Measurements from ENCODE around the gene YTHDF2.

GRCh38 chr1:28800324-28800723, 63.6 kb downstream of the YTHDF2 start:
- TF ChIP-seq CTCF (IDR thresholded peaks at IDR 0.05 in 2 of 3, conservative IDR thresholded peaks at IDR 0.05 in 1 of 3; ENCODE audit: borderline replicate concordance in 1 of 3, insufficient read depth in 1 of 3, low read depth in 2 of 3, low read length in 2 of 3) (no peak), TCF7L2 (IDR thresholded peaks at IDR 0.05; ENCODE audit: borderline replicate concordance, extremely low read depth, insufficient read depth, insufficient read length) (no peak), MAX (IDR thresholded peaks at IDR 0.05) (no peak), EZH2 (IDR thresholded peaks at IDR 0.05) (no peak), POLR2AphosphoS5 (IDR thresholded peaks at IDR 0.05; ENCODE audit: low read depth, low read length) (no peak), EZH2phosphoT487 (IDR thresholded peaks at IDR 0.05; ENCODE audit: borderline replicate concordance) (no peak), JUND (IDR thresholded peaks at IDR 0.05) (no peak), YY1 (IDR thresholded peaks at IDR 0.05; ENCODE audit: extremely low read depth, insufficient replicate concordance, low read depth, low read length) (no peak), RAD21 (IDR thresholded peaks at IDR 0.05; ENCODE audit: low read depth) (no peak), REST (IDR thresholded peaks at IDR 0.05; ENCODE audit: low read depth) (no peak), SRF (IDR thresholded peaks at IDR 0.05; ENCODE audit: low read depth) (no peak), ELF1 (IDR thresholded peaks at IDR 0.05; ENCODE audit: borderline replicate concordance, low read depth) (no peak), CEBPB (IDR thresholded peaks at IDR 0.05; ENCODE audit: low read depth) (no peak), POLR2A (IDR thresholded peaks at IDR 0.05; ENCODE audit: borderline replicate concordance, extremely low read depth, insufficient read depth, insufficient read length) (no peak)
